NCI-H2227 (cell line): Measurements from ENCODE around the gene FBXL15.

Experiments
- DNase-seq: peaks from one replicate; lab custom pipeline; 2025; ENCODE audit not compliant: unreplicated experiment; lab: John Stamatoyannopoulos, UW

FBXL15 gene

DNA sequence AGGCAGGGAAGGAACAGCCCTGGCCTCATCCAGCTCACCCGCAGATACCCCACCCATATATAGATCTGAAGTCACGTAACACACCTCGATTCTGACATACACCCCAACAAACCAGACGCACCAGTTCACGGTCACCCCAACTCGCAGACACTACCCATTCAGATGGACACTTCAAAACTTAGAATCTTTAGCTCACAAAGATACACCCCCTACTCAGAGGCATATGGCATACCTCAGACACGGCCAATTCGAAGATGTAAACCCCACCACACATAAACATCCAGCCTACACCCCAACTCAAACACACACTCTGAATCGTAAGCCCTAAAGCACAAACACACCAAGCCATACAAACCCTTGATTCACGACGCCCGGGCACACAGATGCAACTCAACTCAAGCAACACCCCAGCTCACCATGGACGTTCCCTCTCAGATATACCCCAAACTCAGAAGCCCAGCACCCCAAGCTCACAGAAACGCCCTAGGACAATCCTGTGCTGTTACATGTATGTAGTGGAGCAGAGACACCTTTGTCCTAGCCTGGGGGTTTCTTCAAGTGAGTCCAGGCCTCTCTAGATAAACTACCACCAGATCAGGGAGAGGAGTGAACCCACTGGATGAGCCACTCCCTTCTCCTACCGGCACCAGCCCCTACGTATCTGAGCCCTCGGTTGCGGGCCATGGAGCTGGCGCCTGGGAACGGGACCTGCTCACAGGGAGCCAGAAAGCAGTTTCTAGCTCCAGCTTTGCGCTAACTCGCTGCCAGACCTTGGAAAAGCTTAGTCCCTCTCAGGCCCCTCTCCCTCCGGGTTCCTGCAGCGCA lies 10.8 kb upstream of the FBXL15 start:
- peak; percentile 28 for DNase-seq

DNA sequence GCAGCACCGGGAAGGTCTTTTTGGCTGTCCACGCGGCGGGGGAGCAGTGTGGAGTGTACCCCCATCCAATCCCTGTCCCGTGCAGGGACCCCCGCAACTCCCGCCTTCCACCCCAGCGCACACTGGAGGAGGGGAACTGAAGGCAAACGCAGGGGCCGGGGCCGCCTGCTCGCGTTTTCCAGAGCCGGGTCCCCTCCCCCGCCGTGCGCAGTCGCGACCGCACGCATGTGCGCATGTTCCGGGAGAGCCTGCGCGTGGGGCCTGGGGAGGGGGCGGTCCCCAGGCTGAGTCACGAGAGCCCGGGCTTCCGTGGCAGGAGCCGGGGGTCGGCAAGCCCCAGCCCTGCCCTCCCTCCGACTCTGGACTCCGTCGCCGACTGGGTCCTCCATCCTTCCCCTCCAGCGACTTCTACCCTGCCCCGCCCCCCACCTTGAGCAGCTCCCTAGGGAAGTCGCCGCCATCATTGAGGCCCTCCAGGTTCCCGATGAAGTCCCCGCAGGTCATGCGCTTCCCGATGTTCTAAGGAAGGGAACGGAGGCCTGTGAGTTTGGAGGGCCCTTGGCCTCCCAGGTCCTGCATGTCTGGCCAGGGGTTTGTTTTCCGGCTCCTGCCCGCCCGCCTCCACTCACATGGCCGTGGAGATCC lies 10.1 kb upstream of the FBXL15 start:
- peak; percentile 48 for DNase-seq

DNA sequence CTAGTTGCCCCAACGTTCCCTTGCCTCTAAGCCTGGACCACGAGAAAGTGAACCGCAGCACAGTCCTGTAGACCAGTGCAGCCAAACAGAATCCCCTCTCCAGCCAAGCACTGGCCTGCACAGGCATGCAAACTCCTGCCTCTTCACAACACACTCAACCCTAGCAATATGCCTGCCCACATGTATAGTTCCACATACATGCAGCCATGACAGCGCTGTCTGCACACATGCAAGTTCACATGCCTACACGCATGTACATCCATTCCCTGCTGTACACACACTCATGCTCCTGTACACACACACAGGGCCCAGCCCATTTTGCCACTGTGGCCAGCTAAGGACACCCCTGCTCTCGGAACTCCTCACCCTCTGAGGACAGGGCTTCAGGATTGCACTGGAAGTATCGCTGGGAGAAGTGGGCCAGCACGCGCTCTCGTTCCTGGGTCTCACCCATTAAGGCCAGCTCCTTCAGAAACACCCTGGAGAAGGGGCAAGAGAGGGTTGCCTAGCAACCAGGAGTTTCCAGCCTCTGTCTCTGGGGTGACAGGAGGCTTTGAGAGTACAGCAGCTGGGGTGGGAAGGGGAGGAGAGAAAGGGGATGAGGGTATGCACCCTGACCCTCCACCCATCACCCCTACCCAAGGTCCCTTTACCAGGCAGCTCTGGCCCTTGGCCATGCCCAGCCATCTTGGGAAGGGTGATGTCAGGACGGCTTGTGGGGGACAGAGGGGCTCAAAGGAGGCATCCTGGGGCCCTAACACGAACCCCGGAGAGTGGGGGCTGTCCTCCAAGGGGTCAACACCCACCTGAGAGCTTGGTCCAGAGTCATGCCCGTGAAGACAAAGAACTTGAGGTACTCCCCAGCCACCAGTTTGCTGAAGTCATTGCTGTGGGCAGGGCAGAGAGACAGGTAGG lies 9.0 kb upstream of the FBXL15 start:
- DNase-seq: peak; percentile 25

DNA sequence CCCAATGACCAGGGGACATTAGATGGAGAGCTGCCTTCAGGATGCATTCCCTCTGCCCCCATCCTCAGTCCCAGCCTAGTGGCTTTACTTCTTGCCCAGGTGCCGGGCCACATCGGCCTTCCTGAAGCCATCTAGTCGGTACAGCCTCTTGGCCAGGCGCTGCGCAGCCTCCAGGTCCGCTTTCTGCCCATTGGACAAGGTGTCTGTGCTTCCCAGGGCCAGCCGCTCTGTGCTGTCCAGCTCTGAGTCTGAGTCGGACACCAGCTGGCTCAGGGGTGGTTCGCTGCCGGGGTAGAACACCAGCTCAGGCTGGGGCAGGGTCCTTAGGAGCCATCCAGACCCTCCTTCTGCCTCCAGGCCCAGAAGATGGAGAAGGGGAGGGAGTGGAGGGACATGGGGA lies 8.3 kb upstream of the FBXL15 start:
- DNase-seq: no peak

DNA sequence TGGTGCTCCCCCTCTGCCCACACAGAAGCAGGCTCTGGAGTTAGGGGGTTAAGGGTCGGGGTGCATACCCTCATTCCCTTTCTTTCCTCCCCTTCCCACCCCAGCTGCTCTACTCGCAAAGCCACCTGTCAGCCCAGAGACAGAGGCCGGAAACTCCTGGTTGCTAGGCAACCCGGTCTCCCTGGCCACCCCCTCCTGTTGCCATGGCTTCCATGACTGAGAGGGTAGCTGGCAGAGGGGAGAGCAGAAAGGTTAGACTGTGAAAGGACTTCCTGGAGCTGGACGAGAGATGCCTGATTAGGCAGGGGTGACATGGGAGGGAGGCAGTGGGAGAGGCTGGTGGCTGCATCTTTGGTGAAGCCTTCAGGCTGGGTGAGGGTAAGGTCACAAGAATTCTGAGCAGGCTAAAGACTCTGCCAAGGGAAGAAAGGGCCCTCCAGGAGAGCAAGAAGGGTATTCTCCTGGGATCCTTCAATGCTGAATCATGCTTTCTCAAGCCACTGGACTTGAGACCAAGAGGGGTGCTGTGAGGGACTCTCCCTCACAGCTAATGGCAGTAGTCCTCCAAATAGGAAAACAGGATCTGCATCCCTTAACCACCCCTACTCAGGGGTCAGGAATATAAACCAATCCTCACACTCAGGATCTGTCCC lies 7.5 kb upstream of the FBXL15 start:
- peak; percentile 88 for DNase-seq

DNA sequence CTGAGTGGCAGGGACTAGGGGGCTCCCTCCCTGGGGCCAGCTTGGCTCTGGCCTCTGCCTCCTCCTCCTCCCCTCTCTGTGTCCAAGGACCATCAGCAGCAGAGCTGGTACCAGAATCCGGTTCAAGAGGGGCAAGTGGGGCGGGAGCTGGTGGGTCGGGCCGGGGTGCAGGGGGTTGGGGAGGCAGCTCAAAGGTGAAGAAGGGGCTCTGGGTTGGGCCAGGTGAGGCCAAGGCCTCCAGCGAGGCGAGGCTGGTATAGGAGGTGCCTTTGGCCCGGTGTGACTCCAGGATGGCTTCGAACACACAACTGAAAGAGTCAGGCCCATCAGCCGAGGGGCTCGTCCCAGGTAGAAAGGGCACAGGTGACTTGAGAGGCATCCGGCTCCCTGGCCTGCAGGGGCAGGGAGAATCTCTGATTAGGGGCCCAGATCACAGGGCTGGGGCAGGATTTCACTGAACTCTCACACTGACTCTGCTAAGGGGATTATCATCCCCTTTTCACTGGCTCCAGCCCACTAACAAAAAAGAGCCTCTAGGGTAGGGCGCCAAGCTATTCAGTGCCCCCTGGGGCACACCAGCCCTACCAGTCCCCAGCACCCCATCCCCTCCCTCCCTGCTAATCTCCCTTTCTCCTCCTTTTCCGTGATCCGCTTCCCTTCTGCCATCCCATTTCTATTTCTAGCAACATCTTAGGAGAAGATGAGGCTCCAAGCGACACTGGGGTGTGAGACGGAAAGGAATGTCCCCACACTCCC lies 6.7 kb upstream of the FBXL15 start:
- no peak for DNase-seq

DNA sequence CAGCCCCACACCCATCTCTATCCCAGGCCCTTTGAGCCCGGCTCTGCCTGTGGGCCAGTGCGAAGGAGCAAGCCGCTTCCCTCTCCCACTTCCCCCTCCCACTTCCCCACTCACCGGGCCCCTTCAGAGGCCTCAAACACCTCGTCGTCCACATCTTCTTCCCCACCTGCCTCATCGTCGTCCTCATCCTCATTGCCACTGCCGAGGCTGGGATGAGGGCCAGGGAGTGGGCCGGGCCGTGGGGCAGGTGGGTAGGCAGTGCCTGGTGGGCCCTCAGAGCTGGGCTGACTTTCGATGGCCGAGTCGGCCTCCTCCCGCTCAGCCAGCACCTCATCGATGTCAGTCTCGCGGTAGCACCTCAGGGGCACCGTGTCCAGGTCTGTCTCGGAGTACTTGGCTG lies 5.9 kb upstream of the FBXL15 start:
- DNase-seq: no peak

DNA sequence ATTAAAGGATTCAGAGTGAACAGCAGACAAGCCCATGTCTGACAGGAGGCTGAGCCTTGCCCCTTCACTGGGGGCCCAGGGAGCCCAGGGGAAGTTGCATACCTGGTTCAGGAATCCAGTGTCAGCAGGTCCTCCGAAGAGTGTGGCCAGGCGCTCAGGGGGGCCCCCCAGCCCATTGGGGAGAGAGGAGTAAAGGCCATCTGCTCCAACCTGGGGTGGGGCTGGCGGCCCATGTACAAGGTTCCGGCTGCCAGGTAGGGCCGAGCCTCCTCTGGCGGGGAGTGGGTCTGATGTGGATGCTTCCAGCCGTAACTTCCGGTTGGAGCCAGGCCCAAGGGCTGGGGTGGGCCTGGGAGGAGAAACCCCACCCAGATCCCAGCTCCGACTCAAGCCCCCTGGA lies 4.4 kb upstream of the FBXL15 start:
- DNase-seq: no peak

DNA sequence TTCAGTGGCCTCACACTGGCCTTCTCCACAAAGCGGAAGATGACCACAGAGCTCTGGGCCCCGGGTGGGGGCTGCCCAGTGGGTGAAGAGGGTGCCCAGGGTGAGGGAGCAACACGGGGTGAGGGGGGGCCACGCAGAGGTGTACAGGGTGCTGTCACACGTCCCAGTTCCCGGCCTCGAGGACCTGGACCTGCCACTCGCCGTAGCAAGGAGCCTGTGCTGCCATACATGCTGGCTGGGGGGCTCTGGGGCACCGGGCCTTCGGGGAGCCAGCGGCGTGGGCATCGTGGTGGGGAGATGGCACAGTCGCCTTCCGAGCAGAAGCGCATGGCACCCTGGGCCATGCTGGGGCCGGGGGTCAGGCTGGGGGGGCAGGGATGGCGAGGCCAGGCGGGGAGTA lies 3.9 kb upstream of the FBXL15 start:
- DNase-seq: no peak

DNA sequence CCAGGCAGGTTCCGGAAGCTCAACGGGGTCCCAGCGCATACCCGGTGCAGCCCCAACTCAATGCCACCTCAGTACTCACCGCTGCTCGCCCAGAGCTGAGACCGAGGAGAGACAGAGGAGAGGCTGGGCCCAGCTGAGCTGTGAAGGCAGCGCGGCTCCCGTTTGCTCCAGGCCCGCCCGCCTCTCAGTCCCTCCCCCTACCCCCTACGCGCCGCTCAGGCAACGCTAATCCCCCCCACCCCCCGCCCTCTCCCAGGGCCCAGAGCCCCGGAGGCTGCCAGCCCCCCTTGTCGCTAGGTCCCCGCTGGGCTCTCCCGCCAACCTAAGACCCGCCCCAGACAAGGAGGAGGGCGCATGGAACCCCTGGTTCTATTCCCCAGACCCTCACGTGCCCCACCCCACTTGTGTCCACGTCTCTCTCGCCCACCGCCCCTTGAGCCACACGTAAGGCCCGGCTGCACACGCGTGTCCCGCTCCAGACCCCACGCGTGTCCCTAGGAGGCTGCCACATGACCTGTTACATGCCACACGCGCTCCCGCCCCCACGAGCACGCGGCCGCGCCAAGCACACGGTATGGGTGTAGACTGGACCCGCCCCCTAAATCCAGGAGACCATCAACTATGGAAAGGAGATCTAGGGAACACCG lies 1.9 kb upstream of the FBXL15 start, which contains the start of gene PSD:
Gene PSD (minus strand): TSS at position 164 of the 647 bp plus-strand sequence. CDS start 1,747 bp downstream, outside the sequence.
- peak; percentile 83 for DNase-seq

DNA sequence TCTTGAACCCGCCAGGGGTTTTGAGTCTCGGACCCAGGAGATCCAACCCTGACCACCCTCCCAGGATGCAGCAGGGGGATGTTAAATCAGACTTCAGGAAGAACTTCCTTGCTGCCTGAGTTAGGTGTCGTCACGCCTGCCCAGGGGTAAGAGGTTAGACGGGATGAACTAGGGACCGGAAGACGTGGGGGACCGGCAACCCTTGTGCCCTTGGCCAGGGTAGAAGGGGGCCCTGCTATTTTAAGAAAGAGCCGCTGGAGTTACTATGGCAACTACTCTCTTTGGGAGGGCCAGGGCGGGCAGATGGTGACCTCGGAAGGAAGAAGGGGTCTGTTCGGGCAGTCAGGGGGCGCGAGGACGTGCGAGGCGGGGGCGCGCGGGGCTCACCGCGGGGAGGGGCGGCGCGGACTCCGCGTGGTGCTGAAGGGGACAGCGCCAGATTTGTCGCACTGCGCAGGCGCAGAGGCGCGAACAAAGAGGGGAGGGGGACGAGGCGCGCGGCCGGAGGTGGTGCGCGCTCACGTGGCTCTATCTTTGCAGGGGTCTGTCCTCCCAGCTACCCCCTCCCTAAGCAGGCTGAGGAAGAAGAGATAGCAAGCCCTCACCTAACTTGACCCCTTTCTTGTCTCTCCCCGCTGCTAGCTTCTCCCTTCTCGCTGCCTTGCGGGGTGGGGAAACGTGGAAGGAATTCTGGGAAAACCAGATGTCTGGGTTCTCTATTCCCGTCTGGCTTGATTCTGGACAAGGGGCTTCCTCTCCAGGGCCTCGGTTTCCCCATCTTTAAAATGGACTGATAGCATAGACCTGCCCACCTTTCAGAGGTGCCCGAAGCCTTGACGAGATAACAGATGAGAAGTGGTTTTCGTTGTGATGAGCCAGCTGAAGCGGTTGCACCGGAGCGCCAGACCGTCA lies 1.1 kb upstream of the FBXL15 start:
- peak; percentile 88 for DNase-seq

DNA sequence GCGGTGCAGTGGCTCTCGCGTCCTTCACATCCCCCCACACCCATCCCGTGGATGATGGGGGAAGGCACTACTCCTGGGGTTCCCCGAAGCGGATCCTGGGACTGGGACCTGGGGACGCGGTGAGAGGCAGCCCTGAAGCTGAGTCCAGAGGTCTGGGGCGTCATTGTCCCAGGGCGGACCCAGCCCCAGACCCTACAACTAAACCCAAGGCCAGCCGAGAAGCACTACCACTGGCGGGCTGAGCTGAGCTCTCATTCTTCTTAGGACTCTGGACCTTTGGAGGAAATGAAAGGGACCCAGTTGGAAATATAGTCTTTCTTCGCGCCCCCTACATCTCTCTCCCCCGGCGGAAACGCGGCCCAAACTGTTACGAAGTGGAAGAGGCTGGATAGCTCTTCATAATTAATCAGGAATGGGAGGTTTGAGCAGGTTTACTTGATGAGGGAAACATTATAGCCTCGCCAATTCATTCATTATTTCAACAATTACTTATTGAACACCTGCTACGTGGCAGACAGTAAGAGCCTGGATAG lies 389 bp upstream of the FBXL15 start:
- no peak for DNase-seq

DNA sequence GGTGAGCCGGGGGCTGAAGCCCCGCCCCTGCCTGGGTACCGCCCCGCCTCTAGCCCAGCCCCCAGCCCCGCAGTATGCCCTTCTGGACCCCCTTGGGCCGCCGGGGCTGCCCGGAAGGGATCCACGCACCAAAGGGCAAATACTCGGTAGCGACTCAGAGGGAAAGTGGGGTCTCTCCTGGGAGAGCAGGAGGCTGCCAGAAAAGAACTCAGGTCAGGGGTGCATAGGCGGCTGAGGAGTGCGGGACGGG lies 796 bp downstream of the FBXL15 start:
- DNase-seq: no peak

DNA sequence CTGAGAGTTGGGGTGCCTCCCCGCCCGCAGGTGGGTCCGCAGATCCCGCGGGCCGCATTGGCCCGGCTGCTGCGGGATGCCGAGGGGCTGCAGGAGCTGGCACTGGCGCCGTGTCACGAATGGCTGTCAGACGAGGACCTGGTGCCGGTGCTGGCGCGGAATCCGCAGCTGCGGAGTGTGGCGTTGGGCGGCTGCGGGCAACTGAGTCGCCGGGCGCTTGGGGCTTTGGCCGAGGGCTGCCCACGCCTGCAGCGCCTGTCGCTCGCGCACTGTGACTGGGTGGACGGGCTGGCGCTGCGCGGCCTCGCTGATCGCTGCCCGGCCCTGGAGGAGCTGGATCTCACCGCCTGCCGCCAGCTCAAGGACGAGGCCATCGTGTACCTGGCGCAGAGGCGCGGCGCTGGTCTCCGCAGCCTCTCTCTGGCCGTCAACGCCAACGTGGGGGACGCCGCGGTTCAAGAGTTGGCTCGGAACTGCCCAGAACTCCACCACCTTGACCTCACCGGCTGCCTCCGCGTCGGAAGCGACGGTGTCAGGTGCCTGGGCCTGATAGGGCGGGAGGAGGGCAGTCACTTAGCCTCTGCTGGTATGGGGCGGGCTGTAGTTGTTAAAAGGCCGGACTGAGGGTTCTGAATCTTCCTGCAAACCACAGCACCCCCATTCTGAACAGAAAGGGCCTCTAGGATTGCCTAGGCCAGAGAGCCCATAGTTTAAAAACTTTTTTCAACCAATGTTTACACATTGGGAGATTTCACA lies 1.3 kb downstream of the FBXL15 start:
- no peak for DNase-seq

DNA sequence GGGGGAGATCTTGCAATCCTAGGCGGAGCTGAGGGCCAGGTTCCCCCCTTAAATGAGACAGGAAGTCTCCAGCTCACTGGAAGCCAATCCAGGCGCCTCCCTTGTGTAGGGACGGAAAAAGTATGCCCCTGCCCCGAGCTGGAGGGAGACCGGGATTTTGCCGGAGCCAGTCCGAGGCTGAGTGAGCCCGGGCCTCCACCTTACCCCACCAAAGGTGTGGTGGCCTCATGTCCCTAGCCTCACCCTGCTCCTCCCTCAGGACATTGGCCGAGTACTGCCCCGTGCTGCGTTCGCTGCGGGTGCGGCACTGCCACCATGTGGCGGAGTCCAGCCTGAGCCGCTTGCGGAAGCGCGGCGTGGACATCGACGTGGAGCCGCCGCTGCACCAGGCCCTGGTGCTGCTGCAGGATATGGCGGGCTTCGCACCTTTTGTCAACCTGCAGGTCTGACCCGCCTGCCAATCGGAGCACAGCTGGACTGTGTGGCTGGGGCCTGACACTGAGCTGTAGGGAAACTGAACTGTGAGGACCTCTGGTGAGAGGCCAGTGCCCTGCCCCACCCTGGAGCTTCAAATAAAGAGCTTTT lies 2.0 kb downstream of the FBXL15 start:
- DNase-seq: peak; percentile 71

DNA sequence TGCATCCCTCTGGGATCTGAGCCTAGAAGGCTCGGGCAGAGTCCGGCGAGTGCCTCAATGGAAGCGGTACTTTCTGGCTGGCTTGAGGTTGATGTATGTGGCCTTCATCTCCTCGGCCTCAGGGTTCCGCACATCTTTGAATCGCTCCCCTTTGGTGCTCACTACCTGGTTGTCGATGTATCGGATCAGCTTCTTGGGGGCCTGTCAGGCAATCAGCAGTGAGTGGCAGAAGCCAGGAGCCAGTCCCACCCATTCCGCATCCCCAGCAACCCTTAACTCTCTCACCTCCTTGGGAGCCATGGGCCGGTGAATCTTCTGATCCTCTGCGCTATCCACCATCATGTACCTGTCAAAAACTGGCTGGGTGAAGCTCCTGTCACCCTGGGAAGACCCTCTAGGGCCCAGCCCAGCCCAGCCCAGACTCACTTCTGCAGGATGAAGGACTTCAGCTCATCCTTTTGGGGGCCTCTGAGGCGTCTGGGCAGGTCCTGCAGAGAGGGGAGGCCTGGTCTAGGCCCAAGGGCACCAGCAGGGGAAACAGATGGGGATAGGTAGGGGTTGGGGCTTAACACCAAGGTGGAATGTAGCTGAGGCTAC lies 2.8 kb downstream of the FBXL15 start:
- DNase-seq: no peak

DNA sequence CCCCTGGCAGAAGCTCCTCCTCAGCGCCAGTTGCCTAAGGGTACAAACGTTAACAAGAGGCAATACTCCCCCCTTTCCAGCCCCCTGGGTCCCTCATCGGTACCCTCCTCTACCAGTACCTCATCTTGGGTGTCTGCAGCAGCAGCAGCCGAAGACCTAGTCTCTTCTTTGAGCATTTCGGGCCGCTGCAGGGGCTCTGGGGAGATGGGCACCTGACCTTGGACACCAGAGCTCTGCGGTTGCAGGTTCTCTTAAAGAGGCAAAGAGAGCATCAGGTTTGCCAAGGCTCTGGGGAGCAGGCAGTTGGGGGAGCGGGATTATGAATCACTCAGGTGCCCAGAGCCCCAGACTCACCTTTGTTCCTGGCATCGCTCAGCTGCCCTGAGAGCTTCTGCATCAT lies 3.5 kb downstream of the FBXL15 start:
- no peak for DNase-seq
